Myometrial cell (primary cell): ENCODE data around the gene RIMS3. TPM values are rescaled to one million over a fixed set of nuclear protein-coding genes. Genes with fewer than 3 reads are reported as not detected.

Source experiments
- total RNA-seq: library from RNA; depleted of rRNA; stranded (reverse); fragments of >200 nt; gene quantifications from 2 replicates; pipeline ENCODE4 v1.2.3, GENCODE V29; 2015

Gene RIMS3
- 0.29 TPM in 1 of 2 replicates, not detected in the other for total RNA-seq

GRCh38 chr1:40665335-40666171 is at the start of gene RIMS3:
RIMS3 (minus strand) TSS chr1:40665682; CDS start chr1:40641925, 23,757 bp downstream.

GRCh38 chr1:40691538-40692428 is 26.3 kb upstream of the RIMS3 start, which contains the start of gene NFYC:
NFYC (plus strand) TSS chr1:40691704; CDS start chr1:40738844, 47,140 bp downstream.

Other genes starting within 250 kb of the RIMS3 start
- 2.0 and 3.4 TPM in 2 replicates for gene ZFP69B, start 215.2 kb downstream of the RIMS3 start, total RNA-seq
- gene ZFP69, start 188.4 kb downstream of the RIMS3 start, total RNA-seq: 3.2 and 4.0 TPM in 2 replicates
- 6.1 and 10.8 TPM in 2 replicates for gene EXO5, start 156.9 kb downstream of the RIMS3 start, total RNA-seq
- 0.86 and 6.6 TPM in 2 replicates for gene ZNF684, start 134.0 kb downstream of the RIMS3 start, total RNA-seq
- 34.9 and 40.6 TPM in 2 replicates for gene NFYC, start 26.0 kb upstream of the RIMS3 start, total RNA-seq
- gene KCNQ4, start 118.1 kb upstream of the RIMS3 start, total RNA-seq: under 0.01 TPM in 1 of 2 replicates, not detected in the other
- 8.7 and 10.4 TPM in 2 replicates for gene CITED4, start 196.7 kb upstream of the RIMS3 start, total RNA-seq